HepG2 (cell line): ENCODE results near the gene PTH1R. TPM values are rescaled to one million over a fixed set of nuclear protein-coding genes. Genes with fewer than 3 reads are reported as not detected.

Experiments used
- GMEB1 ChIP-seq: sonication (generic); formaldehyde crosslinking; IDR thresholded peaks from 2 replicates; pipeline ENCODE4 v1.5.1; 2020; ENCODE audit warnings: missing genetic modification reagents, mild to moderate bottlenecking, borderline replicate concordance
- HMGXB3 ChIP-seq: sonication (generic); formaldehyde crosslinking; IDR thresholded peaks from 2 replicates; pipeline ENCODE4 v1.4.0; 2020; ENCODE audit warnings: missing genetic modification reagents, borderline replicate concordance
- TFDP2 ChIP-seq: sonication (generic); formaldehyde crosslinking; IDR thresholded peaks from 2 replicates; pipeline ENCODE4 v1.4.0; 2020; ENCODE audit warnings: missing genetic modification reagents
- ZBTB40 ChIP-seq, 2 experiments: fragments of 450-650 bp in 1 of 2; sonication (generic) in 1 of 2; formaldehyde crosslinking in 1 of 2; IDR thresholded peaks; 2 replicates each; pipeline versions ENCODE4 v1.6.1 to v1.8.0; 2016 to 2022; ENCODE audit warnings: antibody characterized with exemption in 1 of 2, mild to moderate bottlenecking in 1 of 2, missing genetic modification reagents in 1 of 2
- ZIK1 ChIP-seq: sonication (generic); formaldehyde crosslinking; IDR thresholded peaks from 2 replicates; pipeline ENCODE4 v1.5.0; 2020; ENCODE audit warnings: mild to moderate bottlenecking, low read depth, missing genetic modification reagents, borderline replicate concordance
- ZNF205 ChIP-seq: IDR thresholded peaks from 2 replicates; pipeline ENCODE4 v1.6.1; 2018; ENCODE audit warnings: missing biosample characterization, missing genetic modification reagents
- ZNF572 ChIP-seq: sonication (generic); formaldehyde crosslinking; IDR thresholded peaks from 2 replicates; pipeline ENCODE4 v1.5.1; 2020; ENCODE audit warnings: mild to moderate bottlenecking, missing genetic modification reagents
- ZNF616 ChIP-seq: sonication (generic); formaldehyde crosslinking; IDR thresholded peaks from 2 replicates; pipeline ENCODE4 v1.5.0; 2020; ENCODE audit warnings: low read depth, mild to moderate bottlenecking, missing genetic modification reagents
- ZNF766 ChIP-seq: sonication (generic); formaldehyde crosslinking; IDR thresholded peaks from 2 replicates; pipeline ENCODE4 v1.5.0; 2020; ENCODE audit warnings: missing genetic modification reagents, borderline replicate concordance
- polyA plus RNA-seq, 8 experiments: library from polyadenylated mRNA; depleted of rRNA in 3 of 8; stranded (reverse) in 7 of 8; unstranded in 1 of 8; fragments of >200 nt; fragmentation: Illumina TruSeq in 4 of 8; extraction: Trizol in 4 of 8; gene quantifications; 2 replicates each; pipeline versions ENCODE4 v1.2.1 to v1.2.3, GENCODE V29; 2011 to 2016; ENCODE audit warnings: low read depth in 4 of 8, missing spikeins in 1 of 8, mixed read lengths in 1 of 8; ENCODE audit not compliant: insufficient read depth in 1 of 8
- total RNA-seq, 5 experiments: library from RNA; depleted of rRNA; stranded (reverse); fragments of >200 nt; fragmentation: Illumina TruSeq; extraction: Trizol; gene quantifications; 2 replicates each; pipeline ENCODE4 v1.2.3, GENCODE V29; 2016; ENCODE audit warnings: low read depth in 1 of 5

The PTH1R gene
- total and polyA plus RNA-seq, 2 of the 13 experiments (the other 11 are each of a cell fraction or from before 2014, with no cell fraction given) = not detected

- no peak for TF ChIP-seq ZBTB40 (IDR thresholded peaks at IDR 0.05)
- TF ChIP-seq ZBTB40 (CRISPR knock-in tag; IDR thresholded peaks at IDR 0.05) = no peak
- TF ChIP-seq GMEB1 (CRISPR knock-in tag) = no peak
- no peak for TF ChIP-seq ZNF572 (CRISPR knock-in tag)
- TF ChIP-seq TFDP2 (CRISPR knock-in tag) = no peak
- no peak for TF ChIP-seq ZNF766 (CRISPR knock-in tag)
- no peak for TF ChIP-seq HMGXB3 (CRISPR knock-in tag)
- no peak for TF ChIP-seq ZIK1 (CRISPR knock-in tag)
- TF ChIP-seq ZNF205 (CRISPR knock-in tag) = no peak
- no peak for TF ChIP-seq ZNF616 (CRISPR knock-in tag)
Measured at GRCh38 chr3:46900007-46900292, 22.4 kb downstream of the PTH1R start (continued).
